NCI-H2196 treated with DMSO at 0.1 percent for 48 hours (cell line): ENCODE measurements around the gene CEBPG.

Experiments used
- DNase-seq: peaks from one replicate; lab custom pipeline; 2025; ENCODE audit not compliant: unreplicated experiment; lab: John Stamatoyannopoulos, UW

CEBPG gene

DNA sequence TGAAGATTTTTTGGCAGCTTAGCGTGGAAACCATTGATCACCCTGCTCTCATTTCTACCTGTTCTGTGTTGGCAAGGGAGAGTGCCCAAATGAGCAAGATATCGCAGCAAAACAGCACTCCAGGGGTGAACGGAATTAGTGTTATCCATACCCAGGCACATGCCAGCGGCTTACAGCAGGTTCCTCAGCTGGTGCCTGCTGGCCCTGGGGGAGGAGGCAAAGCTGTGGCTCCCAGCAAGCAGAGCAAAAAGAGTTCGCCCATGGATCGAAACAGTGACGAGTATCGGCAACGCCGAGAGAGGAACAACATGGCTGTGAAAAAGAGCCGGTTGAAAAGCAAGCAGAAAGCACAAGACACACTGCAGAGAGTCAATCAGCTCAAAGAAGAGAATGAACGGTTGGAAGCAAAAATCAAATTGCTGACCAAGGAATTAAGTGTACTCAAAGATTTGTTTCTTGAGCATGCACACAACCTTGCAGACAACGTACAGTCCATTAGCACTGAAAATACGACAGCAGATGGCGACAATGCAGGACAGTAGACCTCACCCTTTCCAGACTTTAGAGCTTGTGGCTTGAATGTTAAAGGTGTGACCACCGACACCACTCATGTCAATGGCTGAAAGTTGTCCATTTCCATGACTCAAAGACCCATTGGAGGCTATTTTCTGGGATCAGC lies 5.8 kb downstream of the CEBPG start:
- DNase-seq: no peak

DNA sequence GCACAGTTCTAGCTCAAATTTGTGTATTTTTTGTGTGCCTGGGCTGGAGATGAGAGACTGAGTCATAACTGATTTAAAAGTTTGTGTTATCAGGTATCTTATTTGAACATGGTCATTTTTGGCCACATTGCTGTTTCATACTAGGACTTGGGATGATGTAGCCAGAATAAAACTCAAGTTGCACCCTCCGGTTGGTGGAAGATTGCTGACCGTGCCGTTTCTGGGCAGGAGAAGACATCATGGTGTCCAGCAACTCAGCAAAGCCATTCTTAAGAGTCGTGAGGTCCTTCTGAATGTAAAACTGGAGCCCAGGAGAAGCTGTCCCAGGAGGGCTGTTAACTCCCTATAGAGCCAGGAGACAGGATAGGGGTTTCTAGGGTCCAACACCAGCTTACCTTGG lies 7.6 kb downstream of the CEBPG start:
- DNase-seq: no peak

DNA sequence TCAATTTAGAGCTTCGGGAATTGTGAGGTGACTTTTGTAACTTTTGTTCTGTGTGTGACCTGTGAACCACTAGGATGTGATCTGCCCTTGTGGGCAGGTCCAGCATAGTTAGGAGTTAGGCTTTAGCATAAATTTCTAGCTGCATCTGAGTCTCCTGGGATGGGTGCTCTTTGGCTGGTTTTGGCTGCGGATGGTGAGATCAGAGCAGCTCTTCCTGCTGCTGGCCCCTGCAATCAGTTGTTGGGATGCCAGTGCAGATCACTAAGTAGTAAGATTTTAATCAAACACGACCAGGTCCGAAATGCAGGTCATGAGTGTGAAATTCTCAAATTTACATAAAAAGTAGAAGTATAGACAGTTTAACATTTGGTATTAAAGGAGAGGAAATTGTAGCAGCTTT lies 8.5 kb downstream of the CEBPG start:
- DNase-seq: no peak

DNA sequence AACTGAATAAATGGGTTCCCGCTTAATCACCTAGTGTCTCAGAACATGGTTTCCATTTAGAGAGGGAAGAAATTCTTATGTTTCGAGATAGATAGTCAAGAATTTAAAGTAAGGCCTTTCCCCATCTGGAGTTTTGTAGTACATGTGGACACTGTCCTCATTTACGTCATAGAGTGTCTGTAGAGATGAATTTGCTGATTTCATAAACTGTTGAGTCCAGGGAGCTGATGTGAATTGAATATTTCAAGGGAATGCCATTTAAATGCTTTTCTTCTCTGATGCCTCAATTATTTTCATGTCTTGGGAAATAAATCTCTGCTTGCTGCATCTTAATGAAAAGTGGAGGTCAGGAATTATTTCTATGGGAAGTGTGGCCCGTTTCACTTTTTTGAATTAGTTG lies 9.5 kb downstream of the CEBPG start:
- DNase-seq: no peak

DNA sequence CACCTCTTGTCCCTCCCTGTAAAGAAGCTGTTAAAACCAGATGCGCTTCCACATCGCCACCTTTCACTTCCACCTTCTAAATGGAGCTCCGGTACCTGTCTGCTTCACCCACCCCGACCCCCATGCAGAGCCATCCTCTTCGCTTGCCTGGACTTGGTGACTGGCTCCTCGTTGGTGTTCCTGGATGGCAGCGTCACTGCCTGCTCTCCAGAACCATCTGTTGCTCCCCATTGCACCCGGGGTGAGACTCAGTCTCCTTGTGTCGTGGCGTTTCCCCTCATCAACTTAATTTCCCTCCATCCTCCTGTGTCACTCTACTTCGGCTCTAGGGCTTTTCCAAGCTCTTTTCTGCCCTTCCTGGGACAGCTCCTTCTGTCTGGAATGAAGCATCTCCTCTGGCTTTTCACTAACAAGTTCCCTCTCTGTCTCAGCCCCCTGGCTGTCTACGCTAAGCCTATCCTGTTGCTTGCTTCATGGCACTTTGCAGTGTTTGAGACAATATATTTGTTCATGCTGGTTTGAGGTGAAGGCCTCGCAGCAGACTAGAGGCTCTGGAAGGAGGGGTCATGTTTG lies 10.3 kb downstream of the CEBPG start:
- DNase-seq: no peak

DNA sequence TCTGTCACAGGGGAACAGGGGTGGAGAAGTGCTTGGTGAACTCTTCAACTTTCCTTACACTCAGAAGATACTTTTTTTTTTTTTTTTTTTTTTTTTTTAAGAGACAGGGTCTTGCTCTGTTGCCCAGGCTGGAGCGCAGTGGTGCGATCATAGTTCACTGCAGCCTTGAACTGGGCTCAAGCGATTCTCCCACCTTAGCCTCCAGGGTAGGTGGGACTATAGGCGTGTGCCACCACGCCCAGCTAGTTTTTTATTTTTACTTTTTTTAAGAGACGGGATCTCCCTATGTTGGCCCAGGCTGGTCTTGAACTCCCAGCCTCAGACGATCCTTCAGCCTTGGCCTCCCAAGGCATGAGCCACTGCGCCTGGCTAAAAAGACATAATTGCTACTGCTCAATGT lies 11.5 kb downstream of the CEBPG start:
- no peak for DNase-seq

DNA sequence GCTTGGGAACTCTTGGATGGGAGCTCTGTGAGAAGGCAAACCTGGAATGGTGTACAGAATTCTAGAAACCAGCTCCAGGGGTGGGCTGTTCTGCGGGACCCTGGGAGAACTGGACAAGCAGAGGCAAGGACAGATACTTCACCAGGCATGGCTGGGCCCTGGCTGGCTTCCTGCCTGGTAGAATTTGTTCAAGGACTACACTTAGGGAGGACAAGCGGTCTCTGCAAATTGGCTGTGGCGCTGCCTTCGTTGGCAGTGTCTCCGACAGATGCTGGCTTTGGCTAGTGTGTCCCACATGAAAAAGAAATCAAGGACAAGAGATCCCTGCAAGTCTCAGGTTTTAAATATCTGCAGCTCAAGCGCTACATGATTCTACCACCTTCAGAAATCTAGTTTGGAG lies 12.4 kb downstream of the CEBPG start:
- no peak for DNase-seq

DNA sequence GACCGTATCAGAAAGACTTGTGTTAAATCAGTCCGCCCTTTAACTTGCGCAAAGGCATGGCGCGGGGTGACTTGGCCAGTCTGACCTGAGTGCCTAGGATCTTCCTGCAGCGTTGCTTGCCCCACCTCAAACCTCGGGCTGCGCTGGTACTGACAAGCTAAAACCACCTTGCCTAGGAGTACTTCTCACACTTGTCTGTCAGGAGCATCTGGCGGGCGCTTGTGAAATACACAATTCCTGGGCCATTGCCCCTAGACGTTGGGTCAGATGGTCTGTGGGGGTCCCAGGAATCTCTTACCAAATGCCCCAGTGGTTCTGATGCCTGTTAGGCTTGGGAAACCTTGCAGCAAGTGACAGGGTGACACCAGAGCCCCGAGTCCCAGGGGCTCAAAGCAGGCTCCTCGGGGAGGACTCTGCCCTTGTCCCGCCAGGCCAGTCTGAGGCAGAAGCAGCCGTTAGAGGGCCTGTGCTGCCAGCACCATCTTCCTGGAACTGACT lies 12.9 kb downstream of the CEBPG start:
- DNase-seq: no peak

DNA sequence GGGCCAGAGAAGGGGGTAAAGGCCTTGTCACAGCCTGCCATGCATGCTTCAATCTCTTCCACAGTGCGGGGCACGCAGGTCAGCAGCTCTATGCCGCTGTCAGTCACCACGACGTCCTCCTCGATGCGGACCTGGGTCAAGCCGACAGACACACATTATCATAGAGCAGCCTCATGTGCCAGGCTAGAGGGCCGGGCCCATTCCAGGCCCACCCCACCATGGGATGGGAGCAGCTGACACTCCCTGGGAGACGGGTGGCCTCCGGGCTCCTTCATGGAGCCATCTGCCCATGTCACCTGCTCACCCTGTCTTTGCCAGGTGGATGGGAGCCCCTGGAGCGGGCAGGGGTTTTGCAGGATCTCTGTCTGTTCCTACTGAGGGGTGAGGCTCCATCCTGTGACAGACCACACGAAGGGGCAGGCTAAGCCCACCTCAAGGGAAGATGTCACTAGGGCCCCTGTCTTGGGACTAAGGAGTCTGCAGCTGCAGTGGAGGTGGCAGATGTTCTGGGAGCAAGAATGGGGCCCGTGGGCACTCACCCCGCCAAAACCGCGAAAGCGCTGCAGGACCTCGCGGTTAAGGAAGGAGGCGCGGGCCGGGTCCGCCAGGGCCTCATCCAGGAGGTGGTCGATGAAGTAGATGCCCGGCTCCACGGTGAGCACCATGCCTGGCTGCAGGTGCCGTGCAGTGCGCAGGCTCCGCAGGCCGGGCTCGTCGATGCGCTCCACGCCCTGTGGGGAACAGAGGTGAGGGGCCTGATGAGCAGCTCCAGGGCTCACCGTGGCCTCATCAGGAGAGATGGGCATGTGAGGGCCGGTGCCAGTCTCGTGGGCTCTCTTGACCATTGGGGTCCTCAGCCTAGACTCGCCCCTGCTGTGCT lies 14.1 kb downstream of the CEBPG start:
- no peak for DNase-seq

DNA sequence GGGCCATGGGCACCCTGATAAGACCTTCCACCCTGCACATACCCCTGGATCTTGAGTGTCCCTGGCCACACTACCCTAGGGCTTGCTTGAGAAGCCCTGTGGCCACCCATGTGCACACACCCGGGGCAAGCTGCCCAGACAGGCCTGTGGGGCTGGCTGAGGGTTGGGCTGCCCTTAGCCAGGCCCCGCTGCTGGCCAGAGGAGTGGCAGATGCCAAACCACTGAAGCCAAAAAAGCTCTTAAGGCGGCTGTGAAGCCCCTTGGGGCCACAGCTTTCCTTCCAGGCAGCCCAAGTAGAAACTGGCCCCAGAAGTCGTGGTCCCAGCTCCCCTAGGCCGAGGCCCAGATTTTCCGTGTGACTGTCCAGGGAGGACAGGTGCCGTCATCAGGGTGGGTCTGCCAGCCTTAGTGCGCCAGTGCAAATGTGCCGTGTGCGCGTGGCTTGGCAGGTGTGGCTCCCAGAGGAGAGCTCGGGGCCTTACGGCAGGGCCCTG lies 14.8 kb downstream of the CEBPG start:
- DNase-seq: no peak

DNA sequence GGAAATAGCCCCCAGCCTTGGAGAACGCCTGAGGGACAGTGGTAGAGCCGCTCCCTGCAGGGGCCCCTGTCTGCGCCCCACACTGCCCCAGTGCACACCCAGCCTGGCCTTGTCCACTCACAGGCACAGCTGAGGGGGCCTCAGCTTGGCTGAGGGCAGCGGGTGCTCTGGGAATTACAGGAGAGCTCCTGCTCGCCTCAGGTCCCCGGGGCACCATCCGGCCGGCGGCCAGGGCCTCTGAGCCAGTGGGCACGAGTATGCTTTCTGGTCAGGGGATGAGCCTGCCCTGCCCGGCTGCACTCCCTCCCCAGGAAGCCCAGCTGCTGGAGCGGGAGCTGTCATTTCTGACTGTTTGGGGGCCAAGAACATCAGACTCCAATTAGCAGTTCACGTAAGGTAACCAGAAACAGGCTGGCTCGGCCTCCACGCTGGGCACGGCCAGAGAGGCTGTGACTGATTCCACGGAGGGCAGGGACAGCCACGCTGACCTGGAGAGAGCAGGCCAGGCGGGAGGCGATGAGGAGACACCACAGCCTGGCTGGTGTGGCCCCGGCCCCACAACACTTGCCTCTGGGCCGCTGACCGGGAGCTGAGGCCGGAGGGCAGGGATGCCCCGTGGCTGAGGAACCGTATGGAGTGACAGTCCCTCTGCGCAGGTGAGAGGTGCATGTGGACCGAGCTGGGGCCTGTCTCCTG lies 15.4 kb downstream of the CEBPG start:
- DNase-seq: no peak

DNA sequence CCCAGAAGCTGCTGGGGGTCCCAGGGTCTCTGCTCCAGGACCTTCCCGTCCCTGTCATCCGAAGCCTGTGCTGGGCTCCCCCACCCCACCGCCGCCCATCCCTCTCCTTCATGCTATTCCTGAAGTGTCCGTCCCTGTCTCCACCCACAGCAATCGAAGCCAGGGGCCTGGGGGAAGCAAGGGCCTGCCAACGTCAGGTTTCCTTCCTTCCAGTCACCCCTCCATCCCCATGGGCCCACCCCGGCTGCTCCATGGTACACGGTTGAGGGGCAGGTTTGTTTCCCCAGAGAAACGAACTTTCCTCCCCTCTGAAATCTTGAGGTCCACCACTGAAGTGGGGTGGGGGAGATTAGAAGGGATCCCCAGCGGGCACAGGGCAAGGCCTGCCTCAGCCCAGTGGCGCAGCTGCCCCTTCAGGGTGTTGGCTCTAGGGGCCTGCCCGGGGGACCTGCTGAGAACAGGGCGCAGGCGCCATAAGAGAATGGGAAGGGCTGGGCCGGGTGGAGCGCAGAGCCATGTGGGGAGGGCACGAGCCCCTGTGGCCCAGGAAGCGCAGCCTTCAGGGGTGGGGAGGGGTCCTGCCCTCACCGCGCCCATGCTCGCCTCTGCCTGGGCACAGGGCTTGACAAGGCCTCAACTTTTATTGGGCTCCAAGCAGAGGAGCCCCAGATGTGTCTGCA lies 16.1 kb downstream of the CEBPG start:
- no peak for DNase-seq

DNA sequence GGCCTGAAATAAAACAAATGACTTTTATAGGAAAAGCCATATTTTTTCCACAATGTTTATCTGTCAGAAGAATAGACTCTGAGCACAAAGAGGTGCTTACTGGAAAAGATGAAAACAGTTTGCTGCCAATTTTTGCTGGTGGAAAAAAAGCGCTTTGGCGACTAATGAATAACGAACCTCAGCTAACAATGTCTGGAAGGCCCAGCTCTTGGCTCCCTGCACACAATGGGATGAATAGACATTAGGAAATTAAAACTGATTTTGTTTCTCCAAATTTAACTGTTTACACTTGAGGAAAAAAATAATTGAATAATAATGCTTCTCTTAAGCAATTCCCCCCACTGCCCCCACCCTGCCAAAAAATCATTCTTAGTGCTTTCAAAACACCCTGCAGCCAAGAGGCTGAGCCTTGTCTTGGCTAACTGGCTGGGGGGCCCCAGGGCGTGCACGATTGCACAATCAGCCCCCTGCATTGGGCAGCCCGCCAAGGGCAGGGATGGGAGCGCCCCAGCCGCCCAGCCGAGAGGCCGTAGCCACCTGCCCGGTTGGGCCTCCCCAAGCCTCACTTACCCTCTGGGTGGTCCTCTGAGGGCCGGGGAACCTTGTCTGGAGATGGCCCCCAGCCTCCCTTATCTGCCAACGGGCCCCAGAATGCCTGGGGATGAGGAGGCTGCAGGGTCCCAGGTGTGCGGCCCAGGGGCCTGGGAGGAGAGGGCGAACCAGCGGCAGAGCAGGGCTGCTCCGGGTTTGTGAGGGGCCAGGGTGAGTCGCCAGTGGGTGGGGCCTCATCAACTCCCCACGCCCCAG lies 16.8 kb downstream of the CEBPG start:
- DNase-seq: no peak

DNA sequence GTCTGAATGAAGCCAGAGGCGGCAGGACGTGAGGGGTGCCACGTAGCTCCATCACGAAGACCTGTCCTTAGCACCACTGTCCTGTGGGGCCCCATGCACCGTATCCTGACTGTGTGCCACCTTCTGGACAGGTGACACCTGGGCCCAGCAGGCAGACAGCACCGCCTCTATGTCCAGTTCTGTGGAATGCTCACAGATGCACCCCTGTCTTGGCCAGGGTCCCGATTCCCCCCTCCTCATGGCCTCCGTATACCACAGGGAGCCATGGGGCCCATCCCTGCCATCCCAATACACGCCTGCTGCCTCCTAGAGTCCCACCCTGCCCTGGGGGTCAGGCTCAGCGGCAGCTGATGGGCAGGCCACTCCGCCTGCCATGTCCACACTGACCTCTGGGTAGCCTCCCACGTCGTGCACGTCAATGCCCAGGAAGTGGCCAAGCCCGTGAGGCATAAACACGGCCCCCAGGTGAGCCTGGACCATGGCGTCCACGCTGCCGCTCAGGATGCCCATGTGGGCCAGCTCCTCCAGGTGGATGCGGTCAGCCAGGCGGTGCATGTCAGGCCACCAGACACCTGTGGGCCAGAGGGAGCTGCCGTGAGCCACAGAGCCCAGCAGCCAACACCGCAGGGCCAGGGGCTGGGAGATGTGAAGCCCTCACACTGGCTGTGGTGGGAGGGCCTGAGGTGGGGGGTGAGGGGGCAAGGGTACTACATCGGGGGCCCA lies 17.6 kb downstream of the CEBPG start:
- no peak for DNase-seq

DNA sequence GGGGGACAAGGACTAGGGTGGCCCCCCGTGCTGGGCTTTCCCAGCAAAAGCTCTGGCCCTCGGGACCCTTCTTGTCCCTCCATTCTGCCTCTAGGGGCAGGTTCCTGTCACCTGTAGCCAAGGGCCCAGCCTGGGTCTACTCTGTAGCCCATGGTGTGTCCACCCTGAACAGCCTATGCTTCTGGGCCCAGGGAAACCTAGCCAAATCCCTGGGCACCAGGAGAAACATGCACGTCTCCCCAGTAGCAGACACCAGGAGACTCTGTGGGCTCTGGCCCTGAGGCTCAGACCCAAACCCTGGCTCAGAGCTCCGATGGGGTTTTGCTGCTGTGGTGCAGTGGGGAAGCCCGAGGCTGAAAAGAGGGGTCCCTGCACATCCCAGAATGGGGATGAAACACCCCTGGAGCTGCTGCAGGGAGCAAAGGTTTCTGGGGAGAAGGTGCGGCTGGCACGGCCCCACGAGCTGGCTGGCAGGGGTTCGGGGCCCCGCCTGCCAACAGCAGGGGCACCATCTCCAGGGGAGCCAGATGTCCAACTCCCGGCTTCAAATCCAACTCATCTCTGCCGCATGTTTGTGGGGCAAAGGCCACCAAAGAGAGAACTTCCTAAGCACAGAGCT lies 18.2 kb downstream of the CEBPG start:
- no peak for DNase-seq

DNA sequence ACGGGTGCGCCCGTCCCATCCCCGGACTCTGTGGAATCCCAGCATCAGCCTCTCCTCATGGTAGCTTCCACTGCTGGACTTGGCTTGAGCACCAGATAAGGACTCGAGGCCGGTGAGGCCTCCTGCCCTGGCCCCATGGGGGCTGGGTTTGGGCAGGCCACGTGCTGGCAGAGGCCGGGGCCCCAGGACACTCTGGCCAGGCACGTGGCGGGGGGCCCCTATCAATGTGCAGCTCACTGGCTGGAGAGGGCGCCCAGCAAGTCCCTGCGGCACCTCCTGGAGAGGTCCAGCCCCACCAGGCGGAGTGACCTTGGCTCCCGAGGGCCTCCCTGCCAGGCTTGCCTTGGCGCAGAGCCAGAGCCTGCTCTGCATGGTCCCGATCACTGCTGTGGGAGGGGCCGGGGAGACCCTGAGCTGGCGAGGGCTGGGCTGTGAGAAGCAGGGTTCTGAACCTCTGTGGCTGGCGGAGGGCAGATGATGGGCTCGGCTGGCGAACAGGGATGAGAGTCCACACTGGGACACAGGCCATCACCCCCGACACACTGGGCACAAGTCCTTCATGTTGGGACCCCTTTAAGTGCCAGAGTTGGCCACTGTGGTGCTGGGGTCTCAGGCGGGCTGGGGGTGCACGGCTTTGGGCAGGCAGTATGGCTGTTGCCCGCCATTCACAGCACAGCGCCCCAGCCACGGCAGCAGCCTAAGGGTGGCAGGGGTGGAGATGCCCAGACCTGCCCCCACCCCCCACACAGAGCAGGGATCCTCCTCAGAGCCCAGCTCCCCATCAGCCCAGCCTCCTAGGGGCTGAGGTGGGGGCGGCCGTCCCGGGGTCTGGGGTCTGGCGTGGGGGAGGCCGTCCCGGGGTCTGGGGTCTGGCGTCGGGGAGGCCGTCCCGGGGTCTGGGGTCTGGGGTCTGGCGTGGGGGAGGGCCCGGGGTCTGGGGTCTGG lies 19.1 kb downstream of the CEBPG start:
- DNase-seq: no peak

DNA sequence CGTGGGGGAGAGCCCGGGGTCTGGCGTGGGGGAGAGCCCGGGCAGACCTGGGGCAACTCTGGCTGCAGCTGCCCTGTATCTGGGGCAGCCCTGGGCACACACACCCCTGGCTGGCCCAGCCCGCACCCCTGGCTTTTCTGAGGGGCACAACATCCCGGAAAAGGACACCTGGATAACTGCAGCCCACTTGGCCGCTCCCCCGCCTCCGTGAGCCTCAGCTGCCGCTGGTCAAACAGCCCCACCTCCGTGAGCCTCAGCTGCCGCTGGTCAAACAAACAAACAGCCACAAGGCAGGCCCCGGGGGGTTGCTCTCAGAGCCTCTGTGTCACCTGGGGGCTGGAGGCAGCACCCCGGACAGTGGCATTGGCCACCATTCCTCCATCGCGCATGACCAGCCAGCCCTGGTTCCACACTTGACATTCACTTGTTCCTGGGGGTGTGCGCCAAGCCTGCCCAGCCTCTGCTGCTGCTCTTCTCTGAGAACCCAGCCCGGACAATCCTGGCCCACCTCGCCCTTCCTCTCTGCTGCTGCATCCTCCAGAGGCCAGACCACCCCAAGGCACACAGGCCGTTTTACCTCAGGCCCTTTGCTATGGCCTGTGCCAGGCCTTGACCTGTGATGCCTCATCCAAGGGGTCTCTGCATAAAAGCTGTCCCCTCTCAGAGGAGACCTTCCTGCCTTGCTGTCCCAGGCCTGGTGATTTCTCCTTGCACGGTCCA lies 19.9 kb downstream of the CEBPG start:
- DNase-seq: no peak
